Measurements from ENCODE around the gene CD44. TPM values are rescaled to one million over a fixed set of nuclear protein-coding genes. Genes with fewer than 3 reads are reported as not detected.
A peak's percentile ranks its signal among the peaks of the same experiment; 100 is the strongest.

CD44 gene
- total and polyA plus RNA-seq, 12 donors: 7.0 to 104 (median 25.2) TPM

DNA sequence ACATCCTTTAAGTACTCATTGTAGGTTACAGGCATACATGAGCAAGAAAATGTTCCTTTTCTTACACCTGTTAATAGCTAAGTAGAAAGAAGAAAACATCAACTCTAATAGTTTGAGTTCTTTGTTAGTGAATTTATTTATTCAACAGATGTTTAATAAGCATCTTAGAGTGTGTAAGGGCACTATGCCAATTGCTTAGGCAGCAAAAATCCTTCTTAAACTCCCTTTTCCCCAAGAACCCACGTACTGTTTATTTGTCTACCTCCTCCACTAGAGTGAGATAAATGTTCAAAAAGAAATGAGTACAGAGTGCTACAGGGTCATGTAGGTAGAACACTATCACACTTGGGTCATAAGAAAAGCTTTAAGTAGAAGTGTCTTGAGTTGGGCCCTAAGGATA lies 131.4 kb downstream of the CD44 start:
- Histone ChIP-seq H3K4me3 (no peak overlapping the region), H3K36me3 (no peaks in the 10 kb centered on the region), H3K27ac (no peak overlapping the region), H3K9me3 (no peaks in the 10 kb centered on the region), H3K4me1 (peaks cover 0 to 16% (median 0%) of the 10 kb centered on the region in 9 donors), H3K27me3 (no peaks in the 10 kb centered on the region)
- WGBS, 2 donors: 51 to 61% methylated on average over 1 of the region's 1 CpG
- ATAC-seq (no peak), DNase-seq (no peak)
- intact Hi-C loops (cut with DNase I): no loop called here
- no peak for TF ChIP-seq CTCF (IDR thresholded peaks at IDR 0.05)

DNA sequence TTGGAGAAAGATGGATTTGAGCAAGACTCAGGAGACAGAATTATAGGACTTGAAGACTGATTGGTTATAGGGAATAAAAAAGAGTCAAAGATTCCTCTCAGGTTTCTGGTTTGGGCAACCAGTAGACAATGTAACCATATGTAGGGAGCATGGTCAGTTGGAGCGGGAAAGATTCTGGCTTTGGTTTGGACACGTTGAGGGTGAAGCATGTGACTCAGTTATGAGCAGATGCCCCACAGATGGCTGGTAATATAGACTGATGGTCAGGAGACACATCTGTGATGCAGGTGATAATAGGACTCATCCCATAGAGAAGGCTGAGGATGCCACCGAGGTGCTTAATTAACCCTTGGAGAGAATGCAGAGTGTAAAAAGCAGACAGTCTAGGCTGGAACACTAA lies 132.1 kb downstream of the CD44 start:
- TF ChIP-seq CTCF (IDR thresholded peaks at IDR 0.05): no peak
- no peaks in the 10 kb centered on the region for H3K27me3 ChIP-seq
- no peak overlapping the region for H3K4me3 ChIP-seq
- H3K27ac ChIP-seq: no peak overlapping the region
- H3K9me3 ChIP-seq: no peaks in the 10 kb centered on the region
- 93 to 97% methylated on average over 3 of the region's 3 CpGs for WGBS, 2 donors
- ATAC-seq (no peak), DNase-seq (no peak)
- no peaks in the 10 kb centered on the region for H3K36me3 ChIP-seq
- H3K4me1 ChIP-seq: peaks cover 0 to 21% (median 0%) of the 10 kb centered on the region in 9 donors
- intact Hi-C loops (cut with DNase I): no loop called here

DNA sequence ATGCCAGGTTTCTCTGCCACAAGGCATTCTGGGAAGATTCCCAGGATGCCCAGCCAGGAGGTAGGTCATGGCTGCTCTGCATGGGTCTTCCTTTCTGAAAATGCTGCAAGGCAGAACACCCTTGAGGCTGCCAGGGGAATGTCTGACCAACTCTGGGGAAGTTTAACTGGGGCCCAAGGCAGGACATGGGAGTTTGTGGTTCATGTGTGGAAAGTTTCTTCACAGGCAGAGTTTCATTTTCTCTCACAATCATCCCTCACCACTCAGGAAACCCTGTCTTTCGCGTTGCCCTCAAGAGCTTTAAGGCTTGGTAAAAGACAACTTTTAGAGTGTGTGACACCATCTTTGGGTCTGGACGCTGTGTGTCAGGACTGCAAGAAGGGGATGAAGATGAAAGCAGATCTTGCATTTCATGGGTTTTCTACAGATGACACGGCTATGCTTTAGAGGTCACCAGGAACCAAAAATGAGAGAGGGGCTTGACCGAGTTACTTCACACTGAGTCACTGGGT lies 133.5 kb downstream of the CD44 start:
- no peaks in the 10 kb centered on the region for H3K36me3 ChIP-seq

GRCh38 chr11:35274909-35275785 lies 136.2 kb downstream of the CD44 start:
- TF ChIP-seq CTCF (IDR thresholded peaks at IDR 0.05): peak in 3 of 9 donors; percentile 20 to 26 (median 20)
- Histone ChIP-seq H3K27me3 (no peaks in the 10 kb centered on the region), H3K36me3 (no peaks in the 10 kb centered on the region), H3K27ac (peak overlapping the region in 1 of 10 donors; percentile 39), H3K4me1 (peaks cover 0 to 25% (median 0%) of the 10 kb centered on the region in 9 donors), H3K4me3 (no peak overlapping the region), H3K9me3 (no peaks in the 10 kb centered on the region)
- 60 to 62% methylated on average over 6 of the region's 6 CpGs for WGBS, 2 donors
- intact Hi-C loops (cut with DNase I): no loop called here
- ATAC-seq (peak in 6 of 8 donors; percentile 46 to 76 (median 70)), DNase-seq (peak; percentile 35)

More for the DNA sequence above, 133.5 kb downstream of the CD44 start:
- no peak overlapping the region for H3K27ac ChIP-seq
- no peaks in the 10 kb centered on the region for H3K27me3 ChIP-seq
- 87 to 91% methylated on average over 5 of the region's 5 CpGs for WGBS, 2 donors
- H3K4me3 ChIP-seq: no peak overlapping the region
- H3K9me3 ChIP-seq: no peaks in the 10 kb centered on the region
- H3K4me1 ChIP-seq: peaks cover 0 to 25% (median 0%) of the 10 kb centered on the region in 9 donors
- intact Hi-C loops (cut with DNase I): no loop called here
- ATAC-seq (peak in 1 of 8 donors; percentile 19), DNase-seq (no peak)
- no peak for TF ChIP-seq CTCF (IDR thresholded peaks at IDR 0.05)
